Muscle layer of colon (tissue), 2 donors: ENCODE measurements around the gene VWA3A.
"Not testable (repeated sequence)": the region's sequence is repeated elsewhere in the genome, so short reads cannot be mapped to it uniquely, and the experiment has no call there.

Experiments
- H3K27ac ChIP-seq: one replicate; pipeline ENCODE4 v1.7.0; 2013; ENCODE audit warnings: low read depth, mild to moderate bottlenecking, low read length, moderate library complexity
- H3K27me3 ChIP-seq, 2 donors: one replicate each; pipeline ENCODE4 v1.7.0; 2013; ENCODE audit warnings: low read length in 2 of 2, mild to moderate bottlenecking in 2 of 2; ENCODE audit not compliant: insufficient read depth in 2 of 2, control insufficient read depth in 1 of 2
- H3K36me3 ChIP-seq: one replicate; pipeline ENCODE4 v1.7.0; 2013; ENCODE audit warnings: mild to moderate bottlenecking, low read length; ENCODE audit not compliant: insufficient read depth
- H3K4me1 ChIP-seq: one replicate; pipeline ENCODE4 v1.7.0; 2013; ENCODE audit warnings: mild to moderate bottlenecking, low read length; ENCODE audit not compliant: insufficient read depth
- H3K4me3 ChIP-seq, 2 donors: one replicate each; pipeline ENCODE4 v1.7.0; 2013; ENCODE audit warnings: low read length in 2 of 2, low read depth in 1 of 2, mild to moderate bottlenecking in 1 of 2, moderate library complexity in 1 of 2
- H3K9ac ChIP-seq: one replicate; pipeline ENCODE4 v1.7.0; 2013; ENCODE audit warnings: low read length
- H3K9me3 ChIP-seq: one replicate; pipeline ENCODE4 v1.7.0; 2013; ENCODE audit warnings: mild to moderate bottlenecking, low read length
- donor health status: abdominal sarcoma.
- donor health status: Adenocarcinoma of cecum.

The VWA3A gene

DNA sequence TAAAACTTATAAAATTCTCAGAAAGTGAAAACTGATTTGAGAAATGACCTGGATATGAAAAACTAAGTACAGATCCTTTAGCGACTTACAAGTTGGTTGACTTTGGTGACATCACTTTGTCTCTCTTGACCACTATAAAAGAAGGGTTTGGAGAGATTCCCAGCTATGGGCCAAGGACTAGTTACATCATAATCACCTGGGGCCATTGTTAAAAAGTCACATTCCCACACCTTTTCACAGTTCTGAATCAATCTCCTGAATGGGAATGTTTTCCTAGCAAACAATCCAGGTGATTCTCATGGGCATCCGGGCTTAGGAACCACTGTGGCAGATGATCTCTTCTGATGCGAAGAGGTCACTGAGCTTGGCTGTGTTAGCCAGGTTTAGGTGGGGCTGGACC lies 620 bp upstream of the VWA3A start:
- no peak overlapping the region for H3K27ac ChIP-seq

DNA sequence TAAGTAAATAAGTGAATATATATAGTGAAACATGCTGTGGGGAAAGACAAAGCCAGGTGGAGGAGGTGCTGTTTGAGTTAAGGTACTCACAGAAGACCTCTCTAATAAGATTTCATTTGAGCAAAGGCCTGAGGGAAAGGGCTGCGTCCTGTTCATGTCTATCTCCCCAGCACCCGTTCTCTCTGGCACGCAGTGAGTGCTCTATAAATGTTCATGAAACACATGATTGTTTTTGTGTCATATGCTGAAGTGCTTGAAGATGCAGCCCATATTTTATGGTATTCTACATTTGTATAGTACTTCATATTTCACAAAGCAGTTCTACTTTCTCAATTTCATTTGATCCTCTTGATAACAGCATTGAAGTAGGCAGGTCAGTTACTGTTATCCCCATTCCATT lies 990 bp downstream of the VWA3A start:
- peaks cover 7% of the 10 kb centered on the region for H3K4me1 ChIP-seq
- no peak overlapping the region for H3K9ac ChIP-seq
- H3K9me3 ChIP-seq, result no peaks in the 10 kb centered on the region
- no peaks in the 10 kb centered on the region for H3K36me3 ChIP-seq
- H3K27me3 ChIP-seq, result no peaks in the 10 kb centered on the region
- no peak overlapping the region for H3K27ac ChIP-seq
- H3K4me3 ChIP-seq, result no peak overlapping the region

More for the DNA sequence above, 620 bp upstream of the VWA3A start:
- Histone ChIP-seq H3K36me3 (peaks cover 3% of the 10 kb centered on the region), H3K27me3 (no peaks in the 10 kb centered on the region), H3K4me1 (peaks cover 7% of the 10 kb centered on the region), H3K9me3 (no peaks in the 10 kb centered on the region), H3K4me3 (no peak overlapping the region), H3K9ac (no peak overlapping the region)

DNA sequence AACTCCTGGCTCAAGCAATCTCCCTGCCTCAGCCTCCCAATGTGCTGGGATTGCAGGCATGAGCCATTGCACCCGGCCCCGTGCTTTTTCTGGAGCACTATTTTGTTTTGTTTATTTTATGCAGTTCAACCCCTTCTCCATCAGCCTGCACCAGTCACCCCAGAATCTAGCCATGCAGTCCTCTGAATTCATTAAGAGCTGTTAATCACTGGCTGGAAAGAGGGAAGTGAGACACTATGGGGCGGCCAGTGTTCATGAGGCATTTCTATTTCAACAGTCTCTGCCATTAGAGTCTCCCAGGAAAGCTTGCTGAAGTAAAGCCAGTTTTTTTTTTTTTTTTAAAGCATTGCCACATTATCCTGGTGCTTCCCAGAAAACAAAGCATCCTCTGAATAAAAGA lies 1.7 kb downstream of the VWA3A start:
- Histone ChIP-seq H3K4me3 (no peak overlapping the region), H3K9ac (no peak overlapping the region), H3K36me3 (no peaks in the 10 kb centered on the region), H3K9me3 (no peaks in the 10 kb centered on the region), H3K27me3 (no peaks in the 10 kb centered on the region), H3K27ac (no peak overlapping the region), H3K4me1 (peaks cover 7% of the 10 kb centered on the region)

DNA sequence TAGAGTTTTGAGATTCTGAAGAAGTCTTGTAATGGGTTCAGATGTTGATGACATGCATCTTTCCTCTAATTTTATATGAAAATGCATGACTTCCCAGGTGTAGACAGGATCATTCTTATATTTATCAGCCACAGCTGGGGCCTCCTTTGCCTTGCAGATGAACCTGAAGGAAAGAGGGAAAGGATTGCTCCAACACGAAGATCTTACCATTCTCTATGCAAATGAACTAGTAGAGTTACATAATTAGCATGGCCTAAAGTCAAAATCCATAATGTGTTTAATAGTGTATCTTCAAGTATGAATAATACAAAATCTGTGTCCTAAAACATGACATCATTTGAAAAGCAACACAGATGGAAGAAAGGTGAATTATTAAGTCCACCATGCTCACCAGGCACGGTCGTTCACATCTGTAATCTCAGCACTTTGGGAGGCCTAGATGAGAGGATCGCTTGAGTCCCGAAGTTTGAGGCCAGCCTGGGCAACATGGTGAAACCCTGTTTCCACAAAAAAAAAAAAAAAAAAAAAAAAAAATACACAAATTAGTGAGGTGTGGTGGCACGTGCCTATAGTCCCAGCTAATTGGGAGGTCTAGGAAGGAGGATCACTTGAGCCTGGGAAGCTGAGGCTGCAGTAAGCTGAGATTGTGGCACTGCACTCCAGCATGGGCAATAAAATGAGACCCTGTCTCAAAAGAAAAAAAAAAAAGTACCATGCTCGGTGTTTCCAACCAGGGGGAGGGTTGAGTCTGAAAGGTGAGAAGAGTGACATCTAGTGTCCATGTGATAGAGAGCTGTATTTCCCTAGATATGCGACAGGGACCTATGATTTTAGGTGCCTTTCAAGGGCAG lies 6.3 kb downstream of the VWA3A start:
- Histone ChIP-seq H3K4me1 (no peaks in the 10 kb centered on the region), H3K9me3 (no peaks in the 10 kb centered on the region), H3K9ac (no peak overlapping the region), H3K27ac (no peak overlapping the region), H3K4me3 (no peak overlapping the region), H3K27me3 (no peaks in the 10 kb centered on the region), H3K36me3 (no peaks in the 10 kb centered on the region)

DNA sequence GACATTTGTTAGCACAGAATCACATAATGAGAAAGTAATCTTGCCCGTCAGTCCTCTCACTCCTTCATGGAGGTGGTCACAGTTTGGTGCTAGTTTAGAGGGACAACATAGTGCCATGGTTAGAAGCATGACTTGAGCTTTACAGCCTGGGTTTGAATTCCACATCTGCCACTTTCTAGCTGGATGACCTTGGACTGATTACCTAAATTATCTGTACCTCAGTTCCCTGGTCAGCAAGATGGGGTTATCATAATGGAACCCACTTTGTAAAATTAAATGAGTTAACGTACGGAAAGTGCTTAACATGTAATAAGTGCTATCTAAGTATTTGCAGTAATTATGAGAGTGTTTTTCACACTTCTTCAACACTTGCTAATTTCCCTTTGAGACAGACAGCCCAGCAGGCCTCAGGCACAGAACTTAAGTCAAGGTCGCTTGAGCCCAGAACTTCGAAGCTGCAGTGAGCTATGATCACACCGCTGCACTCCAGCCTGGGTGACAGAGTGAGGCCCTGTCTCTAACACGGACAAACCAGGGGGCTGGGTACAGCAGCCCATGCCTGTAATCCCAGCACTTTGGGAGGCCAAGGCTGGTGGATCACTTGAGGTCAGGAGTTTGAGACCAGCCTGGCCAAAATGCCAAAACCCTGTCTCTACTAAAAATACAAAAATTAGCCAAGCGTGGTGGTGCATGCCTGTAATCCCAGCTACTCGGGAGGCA lies 7.1 kb downstream of the VWA3A start:
- no peaks in the 10 kb centered on the region for H3K9me3 ChIP-seq
- H3K36me3 ChIP-seq, result no peaks in the 10 kb centered on the region
- no peak overlapping the region for H3K27ac ChIP-seq
- no peak overlapping the region for H3K9ac ChIP-seq
- no peaks in the 10 kb centered on the region for H3K27me3 ChIP-seq
- no peak overlapping the region for H3K4me3 ChIP-seq
- H3K4me1 ChIP-seq, result no peaks in the 10 kb centered on the region

DNA sequence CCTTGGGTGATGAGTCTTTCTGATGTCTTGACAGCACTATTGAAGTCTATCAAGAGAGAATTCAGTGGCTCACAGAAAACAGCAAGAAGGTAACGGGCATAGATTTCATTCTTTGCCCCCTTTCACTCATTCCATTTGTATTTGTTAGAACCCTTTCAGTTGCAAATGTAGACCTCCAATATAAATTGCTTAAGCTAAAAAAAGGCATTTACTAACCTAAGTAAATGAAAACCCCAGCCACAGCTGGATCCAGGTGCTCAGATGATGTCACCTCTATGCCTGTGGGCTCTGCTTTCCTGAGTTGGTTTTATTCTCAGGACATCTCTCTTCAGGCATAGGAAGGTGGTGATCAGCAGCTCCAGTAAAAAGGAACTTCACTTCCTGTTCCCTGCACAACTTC lies 11.1 kb downstream of the VWA3A start:
- no peaks in the 10 kb centered on the region for H3K9me3 ChIP-seq
- no peak overlapping the region for H3K9ac ChIP-seq
- H3K27me3 ChIP-seq, result no peaks in the 10 kb centered on the region
- no peaks in the 10 kb centered on the region for H3K36me3 ChIP-seq
- H3K4me3 ChIP-seq, result no peak overlapping the region
- H3K4me1 ChIP-seq, result no peaks in the 10 kb centered on the region
- no peak overlapping the region for H3K27ac ChIP-seq

DNA sequence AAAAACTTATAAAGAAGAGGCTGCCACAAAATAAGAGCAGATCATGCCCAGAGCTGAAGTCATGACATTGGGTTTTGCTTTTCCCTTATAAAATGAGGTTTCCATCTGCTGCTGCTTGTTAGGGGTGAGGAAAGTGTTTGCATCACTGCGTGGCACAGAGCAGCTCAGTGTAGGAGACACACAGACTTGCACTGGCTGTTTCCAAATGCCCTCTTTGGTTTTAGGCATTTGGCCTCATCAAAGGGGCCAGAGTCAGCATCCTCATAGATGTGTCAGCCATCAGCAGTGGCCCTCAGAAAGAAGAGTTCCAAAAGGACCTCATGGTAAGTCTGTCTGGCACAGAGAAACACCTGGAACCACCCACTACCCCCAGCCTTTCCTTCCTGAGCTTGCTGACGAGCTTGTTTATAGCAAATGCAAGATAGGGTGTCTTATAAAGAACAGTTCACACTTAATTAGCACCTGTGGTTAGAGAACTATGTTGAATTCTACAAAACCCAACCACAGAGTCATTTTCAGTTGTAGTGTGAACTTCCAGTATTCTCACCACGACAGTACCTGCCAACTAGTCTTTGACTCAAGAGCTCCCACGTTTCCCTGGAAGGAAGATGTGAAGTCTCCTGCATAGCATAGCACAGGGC lies 17.0 kb downstream of the VWA3A start:
- Histone ChIP-seq H3K27me3 (no peaks in the 10 kb centered on the region), H3K9me3 (no peaks in the 10 kb centered on the region), H3K27ac (no peak overlapping the region), H3K4me1 (no peaks in the 10 kb centered on the region), H3K9ac (no peak overlapping the region), H3K36me3 (no peaks in the 10 kb centered on the region), H3K4me3 (no peak overlapping the region)

DNA sequence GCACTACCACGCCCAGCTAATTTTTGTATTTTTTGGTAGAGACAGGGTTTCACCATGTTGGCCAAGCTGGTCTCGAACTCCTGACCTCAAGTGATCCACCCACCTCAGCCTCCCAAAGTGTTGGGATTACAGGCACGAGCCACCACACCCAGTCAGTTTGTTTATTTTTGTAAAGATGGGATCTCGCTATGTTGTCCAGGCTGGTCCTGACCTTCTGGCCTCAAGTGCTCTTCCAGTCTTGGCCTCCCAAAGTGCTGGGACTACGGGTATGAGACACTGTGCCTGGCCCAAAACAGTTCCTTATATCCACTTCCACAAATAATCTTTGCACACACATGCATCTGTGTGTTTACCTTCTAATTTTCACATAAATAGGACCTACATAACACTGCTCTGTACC lies 19.3 kb downstream of the VWA3A start:
- H3K27me3 ChIP-seq, H3K36me3 ChIP-seq: not testable (repeated sequence)

DNA sequence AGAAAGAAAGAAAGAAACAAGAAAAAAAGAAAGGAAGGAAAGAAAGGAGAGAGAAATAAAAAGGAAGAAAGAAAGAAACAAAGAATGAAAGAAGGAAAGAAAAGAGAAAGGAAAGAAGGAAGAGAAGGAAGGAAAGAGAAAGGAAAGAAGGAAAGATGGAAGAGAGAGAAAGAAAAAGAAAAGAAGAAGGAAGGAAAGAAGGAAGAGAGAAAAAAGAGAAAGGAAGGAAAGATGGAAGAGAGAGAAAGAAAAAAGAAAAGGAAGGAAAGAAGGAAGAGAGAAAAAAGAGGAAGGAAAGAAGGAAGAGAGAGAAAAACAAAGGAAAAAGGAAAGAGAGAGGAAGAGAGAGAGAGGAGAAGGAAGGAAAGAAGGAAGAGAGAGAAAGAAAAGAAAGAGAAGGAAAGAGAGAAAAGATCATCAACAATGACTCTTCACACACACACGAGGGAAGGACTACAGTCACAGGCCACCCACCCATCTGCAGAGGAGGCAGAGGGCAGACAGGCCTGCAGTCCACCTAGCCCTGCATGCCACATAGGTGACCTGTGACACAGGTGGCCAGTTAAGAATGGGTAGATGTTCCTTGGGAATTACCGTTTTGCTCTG lies 23.9 kb downstream of the VWA3A start:
- Histone ChIP-seq H3K36me3 (no peaks in the 10 kb centered on the region), H3K4me3 (no peak overlapping the region), H3K9me3 (no peaks in the 10 kb centered on the region), H3K4me1 (no peaks in the 10 kb centered on the region), H3K27ac (no peak overlapping the region), H3K27me3 (no peaks in the 10 kb centered on the region), H3K9ac (no peak overlapping the region)

More for the DNA sequence above, 19.3 kb downstream of the VWA3A start:
- H3K4me1 ChIP-seq, H3K27ac ChIP-seq, H3K4me3 ChIP-seq, H3K9ac ChIP-seq, H3K9me3 ChIP-seq: not testable (repeated sequence)

DNA sequence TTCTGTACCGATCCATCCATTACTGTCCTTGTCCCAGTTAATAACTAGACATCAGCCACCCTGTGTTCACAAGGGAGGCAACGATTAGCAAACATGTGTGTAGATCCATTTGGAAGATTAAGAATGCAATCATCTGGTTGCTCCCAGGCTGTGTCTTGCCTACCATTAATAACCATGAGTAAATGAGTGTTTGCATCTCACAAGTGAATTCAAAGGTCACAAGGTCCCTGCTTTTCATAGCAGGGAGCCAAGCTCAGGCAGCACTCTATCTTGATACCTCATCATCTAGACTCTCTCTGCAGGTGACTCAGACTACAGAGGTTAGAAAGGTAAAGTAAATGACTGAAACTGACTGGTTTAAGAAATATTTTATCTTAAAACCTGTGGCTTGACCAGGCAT lies 25.3 kb downstream of the VWA3A start:
- no peak overlapping the region for H3K27ac ChIP-seq
- no peaks in the 10 kb centered on the region for H3K36me3 ChIP-seq
- H3K27me3 ChIP-seq, result no peaks in the 10 kb centered on the region
- no peaks in the 10 kb centered on the region for H3K9me3 ChIP-seq
- no peak overlapping the region for H3K4me3 ChIP-seq
- H3K4me1 ChIP-seq, result no peaks in the 10 kb centered on the region
- no peak overlapping the region for H3K9ac ChIP-seq

DNA sequence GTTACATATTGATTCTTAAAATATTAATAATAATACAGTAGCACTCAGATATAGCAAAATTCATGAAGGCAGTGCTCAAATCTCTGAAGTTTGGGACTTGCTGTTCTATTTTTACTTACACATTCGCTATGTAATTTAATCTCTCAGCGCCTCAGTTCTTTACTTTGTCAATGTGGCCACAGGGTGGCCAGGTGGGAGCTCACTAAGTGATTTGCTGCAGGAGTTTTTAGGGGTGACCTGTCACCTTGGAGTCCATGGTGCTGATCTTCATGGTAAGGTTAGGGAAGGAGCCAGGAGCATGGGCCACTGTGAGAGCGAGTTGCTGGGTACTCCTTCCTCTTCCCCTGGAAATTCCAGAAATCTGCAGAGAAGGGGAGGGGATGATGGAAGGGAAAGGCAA lies 28.1 kb downstream of the VWA3A start:
- Histone ChIP-seq H3K36me3 (no peaks in the 10 kb centered on the region), H3K27me3 (no peaks in the 10 kb centered on the region), H3K4me3 (no peak overlapping the region), H3K27ac (no peak overlapping the region), H3K9me3 (no peaks in the 10 kb centered on the region), H3K4me1 (no peaks in the 10 kb centered on the region), H3K9ac (no peak overlapping the region)
